Calu3 (cell line): ENCODE results near the gene SFMBT2. TPM values are rescaled to one million over a fixed set of nuclear protein-coding genes. Genes with fewer than 3 reads are reported as not detected.

Experiments
- BruUV-seq: library from RNA; stranded (reverse); fragments of 400-500 nt; replicated peaks from 2 replicates; lab custom pipeline; 2021; lab: Mats Ljungman, UMichigan
- CTCF ChIA-PET: fragments of 300-600 bp; sonication (Branson Sonifier 250); formaldehyde crosslinking; loops from one replicate; lab custom pipeline; 2022; ENCODE audit warnings: antibody characterized with exemption; lab: Charles Lee
- DNase-seq: peaks from one replicate; pipeline ENCODE4 v3.0.0; 2022
- H3K27ac Mint-ChIP-seq: one replicate; pipeline ENCODE4 v1.8.0; 2022; ENCODE audit warnings: mixed read lengths; ENCODE audit not compliant: unreplicated experiment
- H3K27me3 Mint-ChIP-seq: one replicate; pipeline ENCODE4 v1.8.0; 2022; ENCODE audit warnings: mixed read lengths; ENCODE audit not compliant: unreplicated experiment
- H3K36me3 Mint-ChIP-seq: one replicate; pipeline ENCODE4 v1.8.0; 2022; ENCODE audit warnings: mild to moderate bottlenecking, moderate library complexity, mixed read lengths; ENCODE audit not compliant: insufficient read depth, unreplicated experiment
- H3K4me1 Mint-ChIP-seq: one replicate; pipeline ENCODE4 v1.8.0; 2022; ENCODE audit warnings: mild to moderate bottlenecking, low read depth, mixed read lengths; ENCODE audit not compliant: unreplicated experiment
- H3K4me3 Mint-ChIP-seq: one replicate; pipeline ENCODE4 v1.8.0; 2022; ENCODE audit warnings: mild to moderate bottlenecking, low read depth, moderate library complexity, mixed read lengths; ENCODE audit not compliant: unreplicated experiment
- H3K9me3 Mint-ChIP-seq: one replicate; pipeline ENCODE4 v1.8.0; 2022; ENCODE audit warnings: low read depth, mixed read lengths; ENCODE audit not compliant: unreplicated experiment
- CTCF ChIP-seq: fragments of 200-600 bp; IDR thresholded peaks from one replicate; pipeline ENCODE4 v1.8.0; 2022; ENCODE audit warnings: antibody characterized with exemption; ENCODE audit not compliant: unreplicated experiment
- intact Hi-C: fragments of 100-400 bp; cut with micrococcal nuclease; formaldehyde crosslinking; loops from one replicate; pipeline ENCODE4 v1.10.0; 2022; ENCODE audit not compliant: unreplicated experiment
- total RNA-seq: library from RNA; stranded (reverse); gene quantifications from 2 replicates; pipeline ENCODE4 v1.2.3, GENCODE V29; 2022

The SFMBT2 gene
- total RNA-seq, 1 experiment from 2014 or later: 0.64 TPM

- Mint-ChIP-seq H3K4me1 (no peaks in the 10 kb centered on the region), H3K27me3 (peaks cover 30% of the 10 kb centered on the region), H3K27ac (no peak overlapping the region), H3K36me3 (no peaks in the 10 kb centered on the region), H3K9me3 (no peaks in the 10 kb centered on the region), H3K4me3 (no peak overlapping the region)
- no peak for TF ChIP-seq CTCF
- no TSS peak for BruUV-seq
- intact Hi-C loops: no loop called here
- CTCF ChIA-PET: interaction anchor here (0.5 kb wide), 1 partner anchor 22 kb away, joined by 3 read pairs; no protein-coding TSS in a partner anchor
- no peak for DNase-seq
These were observed 229.4 kb downstream of the SFMBT2 start for GRCh38 chr10:7181420-7181819.

- BruUV-seq: no TSS peak
- Mint-ChIP-seq H3K4me1 (no peaks in the 10 kb centered on the region), H3K27ac (no peak overlapping the region), H3K27me3 (peaks cover 48% of the 10 kb centered on the region), H3K9me3 (no peaks in the 10 kb centered on the region), H3K36me3 (no peaks in the 10 kb centered on the region), H3K4me3 (no peak overlapping the region)
- no peak for TF ChIP-seq CTCF
- no peak for DNase-seq
- CTCF ChIA-PET: interaction anchor here (0.6 kb wide), 1 partner anchor 15 kb away, joined by 3 read pairs; no protein-coding TSS in a partner anchor
- intact Hi-C loops: no loop called here
These were observed 231.3 kb downstream of the SFMBT2 start for GRCh38 chr10:7179536-7179935.

- H3K36me3 Mint-ChIP-seq: no peaks in the 10 kb centered on the region
- H3K9me3 Mint-ChIP-seq: no peaks in the 10 kb centered on the region
- H3K27ac Mint-ChIP-seq: no peak overlapping the region
- H3K4me1 Mint-ChIP-seq: no peaks in the 10 kb centered on the region
- BruUV-seq: no TSS peak
- TF ChIP-seq CTCF: no peak
- CTCF ChIA-PET: no interaction called here
- H3K27me3 Mint-ChIP-seq: peaks cover 41% of the 10 kb centered on the region
- intact Hi-C loops: no loop called here
- DNase-seq: no peak
- no peak overlapping the region for H3K4me3 Mint-ChIP-seq
These were observed 236.9 kb downstream of the SFMBT2 start for GRCh38 chr10:7173948-7174347.

- H3K36me3 Mint-ChIP-seq: no peaks in the 10 kb centered on the region
- BruUV-seq: no TSS peak
- intact Hi-C loops: no loop called here
- no peak for TF ChIP-seq CTCF
- CTCF ChIA-PET: no interaction called here
- no peak overlapping the region for H3K4me3 Mint-ChIP-seq
- no peak for DNase-seq
- H3K9me3 Mint-ChIP-seq: no peaks in the 10 kb centered on the region
- H3K4me1 Mint-ChIP-seq: no peaks in the 10 kb centered on the region
- H3K27ac Mint-ChIP-seq: no peak overlapping the region
- peaks cover 26% of the 10 kb centered on the region for H3K27me3 Mint-ChIP-seq
These were observed 239.0 kb downstream of the SFMBT2 start for GRCh38 chr10:7171825-7172224.
